Activated CD4-positive, alpha-beta T cell treated with anti-CD3 and anti-CD28 coated beads for 24 hours (primary cell): Measurements from ENCODE around the gene GAREM1.

Source experiments
- DNase-seq, 2 donors: peaks; one replicate each; pipeline ENCODE4 v3.0.0-alpha.2; 2020; ENCODE audit warnings: low read depth in 2 of 2

Gene GAREM1

GRCh38 chr18:32425466-32425865 is 45.2 kb downstream of the GAREM1 start:
- DNase-seq: no peak

- DNase-seq: no peak
Observed at GRCh38 chr18:32424696-32425095, 46.0 kb downstream of the GAREM1 start.

GRCh38 chr18:32422978-32423740 is 47.5 kb downstream of the GAREM1 start:
- DNase-seq: no peak

- no peak for DNase-seq
Observed at GRCh38 chr18:32422201-32422600, 48.5 kb downstream of the GAREM1 start.

GRCh38 chr18:32420084-32420750 is 50.5 kb downstream of the GAREM1 start:
- no peak for DNase-seq

GRCh38 chr18:32418148-32418547 is 52.5 kb downstream of the GAREM1 start:
- DNase-seq: no peak

- DNase-seq: no peak
Observed at GRCh38 chr18:32405588-32405987, 65.1 kb downstream of the GAREM1 start.

GRCh38 chr18:32401621-32402020 is 69.1 kb downstream of the GAREM1 start:
- no peak for DNase-seq

- no peak for DNase-seq
Observed at GRCh38 chr18:32393407-32393806, 77.3 kb downstream of the GAREM1 start.

- no peak for DNase-seq
Observed at GRCh38 chr18:32391126-32391525, 79.6 kb downstream of the GAREM1 start.

- DNase-seq: no peak
Observed at GRCh38 chr18:32389858-32390257, 80.8 kb downstream of the GAREM1 start.

GRCh38 chr18:32389191-32389590 is 81.5 kb downstream of the GAREM1 start:
- no peak for DNase-seq

- DNase-seq: no peak
Observed at GRCh38 chr18:32386471-32386870, 84.2 kb downstream of the GAREM1 start.

GRCh38 chr18:32383050-32383819 is 87.4 kb downstream of the GAREM1 start:
- DNase-seq: no peak

GRCh38 chr18:32381761-32382160 is 88.9 kb downstream of the GAREM1 start:
- no peak for DNase-seq

- no peak for DNase-seq
Observed at GRCh38 chr18:32380559-32380958, 90.1 kb downstream of the GAREM1 start.

- no peak for DNase-seq
Observed at GRCh38 chr18:32379891-32380290, 90.8 kb downstream of the GAREM1 start.

- DNase-seq: no peak
Observed at GRCh38 chr18:32378705-32379104, 92.0 kb downstream of the GAREM1 start.

- DNase-seq: no peak
Observed at GRCh38 chr18:32373995-32374394, 96.7 kb downstream of the GAREM1 start.

GRCh38 chr18:32373505-32373904 is 97.2 kb downstream of the GAREM1 start:
- DNase-seq: no peak

GRCh38 chr18:32372381-32373061 is 98.2 kb downstream of the GAREM1 start:
- DNase-seq: no peak

- no peak for DNase-seq
Observed at GRCh38 chr18:32372047-32372380, 98.7 kb downstream of the GAREM1 start.
